Central memory CD8-positive, alpha-beta T cell (primary cell): Measurements from ENCODE around the gene RCOR1.

Source experiments
- ATAC-seq: fragments of 150-1000 bp; cut with Tn5 transposase; replicated peaks from 2 replicates; pipeline ENCODE4 v1.10.0; 2022; ENCODE audit warnings: mild to moderate bottlenecking, moderate FRiP score, moderate number of reproducible peaks; ENCODE audit not compliant: poor library complexity, severe bottlenecking; ENCODE audit errors: extremely low read depth
- DNase-seq, 2 donors: peaks; one replicate each; pipeline ENCODE4 v3.0.0; 2021; ENCODE audit warnings: low spot score in 2 of 2
- H3K27ac Mint-ChIP-seq: one replicate; pipeline ENCODE4 v1.8.0; 2022; ENCODE audit warnings: low read depth, mild to moderate bottlenecking, moderate library complexity, mixed read lengths
- H3K27me3 Mint-ChIP-seq: one replicate; pipeline ENCODE4 v1.8.0; 2022; ENCODE audit warnings: mixed read lengths
- H3K36me3 Mint-ChIP-seq: one replicate; pipeline ENCODE4 v1.8.0; 2022; ENCODE audit warnings: mild to moderate bottlenecking, moderate library complexity, mixed read lengths; ENCODE audit not compliant: insufficient read depth
- H3K4me1 Mint-ChIP-seq: one replicate; pipeline ENCODE4 v1.8.0; 2022; ENCODE audit warnings: mixed read lengths
- H3K4me3 Mint-ChIP-seq: one replicate; pipeline ENCODE4 v1.8.0; 2022; ENCODE audit warnings: mild to moderate bottlenecking, moderate library complexity, mixed read lengths
- H3K9me3 Mint-ChIP-seq: one replicate; pipeline ENCODE4 v1.8.0; 2022; ENCODE audit warnings: mixed read lengths

Gene RCOR1

DNA sequence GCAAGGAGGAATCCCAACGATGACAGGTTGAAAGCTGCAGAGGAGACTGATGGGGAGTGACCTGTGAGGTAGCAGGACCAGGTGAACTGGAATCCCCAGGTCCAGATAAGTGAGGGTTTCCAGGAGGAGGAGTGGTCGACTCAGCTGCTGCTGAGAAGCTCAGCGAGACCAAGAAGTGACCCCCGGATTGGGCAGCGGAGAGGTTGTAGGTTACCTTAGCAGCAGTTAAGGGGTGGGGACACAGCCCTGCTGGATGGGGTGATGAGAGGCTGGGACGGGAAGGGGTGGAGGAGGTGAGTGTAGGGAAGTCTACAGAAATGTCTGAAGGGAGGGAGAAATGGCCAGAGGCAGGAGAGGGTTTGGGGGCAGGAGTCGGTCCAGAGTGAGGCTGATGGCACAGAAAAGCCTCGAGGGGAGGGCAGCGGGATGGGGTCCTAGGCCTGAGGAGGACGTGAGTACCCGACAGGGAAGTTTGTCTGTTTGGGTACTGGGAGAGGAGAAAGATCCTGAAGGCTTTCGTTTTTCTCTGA lies 2.6 kb upstream of the RCOR1 start:
- no peak overlapping the region for H3K27ac Mint-ChIP-seq
- ATAC-seq (no peak), DNase-seq (no peak)
- H3K9me3 Mint-ChIP-seq: no peaks in the 10 kb centered on the region
- H3K27me3 Mint-ChIP-seq: no peaks in the 10 kb centered on the region
- peaks cover 14% of the 10 kb centered on the region for H3K4me1 Mint-ChIP-seq
- peaks cover 15% of the 10 kb centered on the region for H3K36me3 Mint-ChIP-seq
- H3K4me3 Mint-ChIP-seq: peak overlapping the region; percentile 28

- H3K27me3 Mint-ChIP-seq: no peaks in the 10 kb centered on the region
- ATAC-seq (no peak), DNase-seq (no peak)
- H3K27ac Mint-ChIP-seq: no peak overlapping the region
- H3K9me3 Mint-ChIP-seq: no peaks in the 10 kb centered on the region
- peaks cover 15% of the 10 kb centered on the region for H3K36me3 Mint-ChIP-seq
- peaks cover 17% of the 10 kb centered on the region for H3K4me1 Mint-ChIP-seq
- peak overlapping the region; percentile 93 for H3K4me3 Mint-ChIP-seq
Measured at GRCh38 chr14:102590667-102591099, 1.8 kb upstream of the RCOR1 start.

DNA sequence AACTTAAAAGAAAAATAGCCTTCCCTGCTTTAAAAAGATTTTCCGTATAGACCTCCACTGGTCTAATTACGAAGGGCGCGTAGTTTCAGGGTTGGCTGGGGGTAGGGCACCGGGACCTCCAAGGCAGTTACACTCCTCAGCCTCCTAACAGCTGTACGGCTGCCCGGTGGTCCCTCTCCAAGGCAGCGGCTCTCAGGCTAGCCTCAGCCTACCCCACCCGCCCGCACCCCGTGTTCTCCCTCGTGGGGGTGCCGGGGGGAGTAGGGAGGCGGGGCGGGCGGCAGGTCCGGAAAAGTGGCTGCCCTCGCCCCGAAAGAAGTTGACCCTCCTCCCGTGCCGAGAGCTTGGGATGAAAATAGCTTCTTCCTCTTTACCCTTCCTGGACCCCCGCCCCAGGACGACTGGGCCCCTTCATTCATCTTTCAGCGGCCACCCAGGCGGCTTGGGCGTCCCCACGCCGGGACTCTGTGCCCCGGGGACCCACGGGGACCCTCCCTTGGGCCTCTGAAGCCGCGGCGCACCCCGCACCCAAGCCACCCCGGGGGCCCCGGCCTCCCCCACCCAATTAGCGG lies 991 bp upstream of the RCOR1 start:
- DNase-seq: no peak
- Mint-ChIP-seq H3K36me3 (peaks cover 14% of the 10 kb centered on the region), H3K4me3 (peak overlapping the region; percentile 93), H3K9me3 (no peaks in the 10 kb centered on the region), H3K4me1 (peaks cover 17% of the 10 kb centered on the region), H3K27ac (peak overlapping the region; percentile 95), H3K27me3 (no peaks in the 10 kb centered on the region)
- ATAC-seq: no peak

DNA sequence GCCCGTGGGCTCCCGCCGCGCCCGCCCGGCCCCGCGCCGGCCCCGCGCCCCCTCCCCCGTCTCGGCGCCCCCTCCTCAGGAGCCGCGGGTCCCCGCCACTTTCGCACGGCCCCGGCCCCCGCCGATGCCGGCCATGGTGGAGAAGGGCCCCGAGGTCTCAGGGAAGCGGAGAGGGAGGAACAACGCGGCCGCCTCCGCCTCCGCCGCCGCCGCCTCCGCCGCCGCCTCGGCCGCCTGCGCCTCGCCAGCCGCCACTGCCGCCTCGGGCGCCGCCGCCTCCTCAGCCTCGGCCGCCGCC lies 263 bp downstream of the RCOR1 start:
- H3K4me3 Mint-ChIP-seq: peak overlapping the region; percentile 93
- DNase-seq: peak in 1 of 2 donors; percentile 18
- H3K9me3 Mint-ChIP-seq: no peaks in the 10 kb centered on the region
- H3K27me3 Mint-ChIP-seq: no peaks in the 10 kb centered on the region
- peaks cover 14% of the 10 kb centered on the region for H3K36me3 Mint-ChIP-seq
- H3K4me1 Mint-ChIP-seq: peaks cover 17% of the 10 kb centered on the region
- ATAC-seq: peak; percentile 10
- no peak overlapping the region for H3K27ac Mint-ChIP-seq

- Mint-ChIP-seq H3K36me3 (peaks cover 15% of the 10 kb centered on the region), H3K9me3 (no peaks in the 10 kb centered on the region), H3K27ac (no peak overlapping the region), H3K27me3 (no peaks in the 10 kb centered on the region), H3K4me1 (peaks cover 17% of the 10 kb centered on the region), H3K4me3 (peak overlapping the region; percentile 93)
- ATAC-seq: peak; percentile 38
- DNase-seq: peak; percentile 34 to 54
Measured at GRCh38 chr14:102593061-102593824, 794 bp downstream of the RCOR1 start.

- peaks cover 15% of the 10 kb centered on the region for H3K36me3 Mint-ChIP-seq
Measured at GRCh38 chr14:102593825-102594137, 1.3 kb downstream of the RCOR1 start.

DNA sequence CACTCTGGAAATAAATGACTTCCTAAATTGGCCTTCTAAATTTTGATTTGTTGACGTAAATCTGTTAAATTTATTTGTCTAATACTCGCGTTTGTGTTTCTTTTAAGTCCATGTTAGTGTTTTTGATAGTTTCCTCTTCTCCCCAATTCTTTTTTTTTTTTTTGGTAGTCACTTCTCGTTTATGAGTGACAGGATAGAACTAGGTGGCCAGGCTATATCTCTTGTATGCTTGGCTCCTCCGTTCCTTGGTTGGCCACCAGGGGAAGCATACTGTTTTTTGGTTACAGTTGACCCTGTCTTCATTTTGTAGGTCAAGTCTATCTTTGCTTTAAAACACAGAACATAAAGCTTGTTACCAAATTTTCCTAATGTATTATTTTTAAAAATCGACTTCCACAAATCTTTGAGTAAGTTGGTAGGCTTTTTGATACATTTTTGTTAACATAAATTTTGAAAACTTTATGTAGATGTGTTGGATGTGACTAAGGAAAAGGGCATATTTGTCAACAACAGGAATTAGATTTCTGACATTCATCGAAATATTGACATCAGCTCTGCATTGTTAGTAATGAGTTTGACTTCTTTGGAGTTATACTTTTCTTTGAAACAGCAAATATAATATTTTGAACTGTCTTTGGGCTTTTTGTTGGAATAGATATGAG lies 2.2 kb downstream of the RCOR1 start:
- ATAC-seq: no peak
- Mint-ChIP-seq H3K27me3 (no peaks in the 10 kb centered on the region), H3K9me3 (no peaks in the 10 kb centered on the region), H3K4me1 (peaks cover 24% of the 10 kb centered on the region), H3K4me3 (peak overlapping the region; percentile 93), H3K36me3 (peaks cover 15% of the 10 kb centered on the region), H3K27ac (peak overlapping the region; percentile 25)
- peak in 1 of 2 donors; percentile 29 for DNase-seq

More at GRCh38 chr14:102593825-102594137, 1.3 kb downstream of the RCOR1 start:
- no peak overlapping the region for H3K27ac Mint-ChIP-seq
- H3K4me1 Mint-ChIP-seq: peaks cover 17% of the 10 kb centered on the region
- no peaks in the 10 kb centered on the region for H3K27me3 Mint-ChIP-seq
- DNase-seq (no peak), ATAC-seq (no peak)
- H3K4me3 Mint-ChIP-seq: peak overlapping the region; percentile 93
- H3K9me3 Mint-ChIP-seq: no peaks in the 10 kb centered on the region

- H3K27ac Mint-ChIP-seq: no peak overlapping the region
- H3K9me3 Mint-ChIP-seq: no peaks in the 10 kb centered on the region
- H3K4me3 Mint-ChIP-seq: no peak overlapping the region
- peaks cover 40% of the 10 kb centered on the region for H3K4me1 Mint-ChIP-seq
- H3K36me3 Mint-ChIP-seq: peaks cover 9% of the 10 kb centered on the region
- DNase-seq: no peak
- no peak for ATAC-seq
- H3K27me3 Mint-ChIP-seq: no peaks in the 10 kb centered on the region
Measured at GRCh38 chr14:102601378-102601925, 9.0 kb downstream of the RCOR1 start.

DNA sequence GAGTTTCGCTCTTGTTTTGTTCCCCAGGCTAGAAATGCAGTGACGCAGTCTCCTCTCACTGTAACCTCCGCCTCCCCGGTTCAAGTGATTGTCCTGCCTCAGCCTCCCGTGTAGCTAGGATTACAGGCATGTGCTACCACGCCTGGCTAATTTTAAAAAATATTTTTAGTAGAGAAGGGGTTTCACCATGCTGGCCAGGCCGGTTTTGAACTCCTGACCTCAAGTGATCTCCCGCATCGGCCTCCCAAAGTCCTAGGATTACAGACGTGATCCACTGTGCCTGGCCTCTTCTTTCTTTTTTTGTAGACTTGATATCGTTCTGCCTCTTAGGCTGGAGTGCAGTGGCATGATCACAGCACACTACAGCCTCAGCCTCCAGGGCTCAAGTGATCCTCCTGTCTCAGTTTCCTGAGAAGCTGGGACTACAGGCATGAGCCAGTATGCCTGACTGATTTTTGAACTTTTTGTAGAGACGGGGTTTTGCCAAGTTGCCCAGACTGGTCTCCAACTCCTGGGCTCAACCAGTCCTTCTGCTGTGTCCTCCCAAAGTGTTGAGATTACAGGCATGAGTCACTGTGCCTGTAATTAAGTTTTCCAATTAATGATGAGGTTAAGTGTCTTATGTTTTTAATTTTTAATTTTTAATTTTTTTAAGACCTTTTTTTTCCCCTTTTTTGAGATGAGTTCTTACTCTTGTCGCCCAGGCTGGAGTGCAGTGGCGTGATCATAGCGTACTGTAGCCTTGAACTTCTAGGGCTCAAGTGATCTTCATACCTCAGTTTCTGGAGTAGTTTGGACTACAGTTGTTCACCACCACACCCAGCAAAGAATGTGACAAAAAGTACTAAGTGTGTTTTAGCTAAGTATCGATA lies 10.2 kb downstream of the RCOR1 start:
- no peaks in the 10 kb centered on the region for H3K27me3 Mint-ChIP-seq
- ATAC-seq: no peak
- peaks cover 44% of the 10 kb centered on the region for H3K4me1 Mint-ChIP-seq
- no peaks in the 10 kb centered on the region for H3K9me3 Mint-ChIP-seq
- H3K27ac Mint-ChIP-seq: no peak overlapping the region
- H3K36me3 Mint-ChIP-seq: peaks cover 11% of the 10 kb centered on the region
- no peak overlapping the region for H3K4me3 Mint-ChIP-seq
- no peak for DNase-seq

DNA sequence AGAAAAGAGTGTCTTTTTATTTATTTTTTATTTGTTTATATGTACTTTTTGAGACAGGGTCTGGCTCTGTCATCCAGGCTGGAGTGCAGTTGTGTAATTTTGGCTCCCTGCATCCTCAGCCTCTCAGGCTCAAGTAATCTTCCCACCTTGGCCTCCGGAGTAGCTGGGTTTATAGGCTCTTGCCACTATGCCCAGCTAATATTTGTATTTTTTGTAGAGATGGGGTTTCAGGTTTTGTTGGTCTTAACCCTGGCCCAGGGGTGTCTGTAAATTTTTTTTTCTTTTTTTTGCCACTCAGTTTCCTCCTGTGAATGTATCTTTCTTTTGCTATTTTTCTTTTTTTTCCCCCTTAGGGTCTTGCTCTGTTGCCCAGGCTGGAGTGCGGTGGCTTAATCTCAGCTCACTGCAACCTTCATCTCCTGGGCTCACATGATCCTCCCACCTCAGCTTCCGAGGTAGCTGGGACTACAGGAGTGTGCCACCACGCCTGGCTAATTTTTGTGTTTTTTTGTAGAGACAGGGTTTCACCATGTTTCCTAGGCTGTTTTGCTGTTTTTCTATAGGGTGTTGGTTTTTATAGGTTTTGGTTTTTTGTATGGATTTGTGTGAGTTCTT lies 11.0 kb downstream of the RCOR1 start:
- Mint-ChIP-seq H3K36me3 (peaks cover 10% of the 10 kb centered on the region), H3K27ac (no peak overlapping the region), H3K27me3 (no peaks in the 10 kb centered on the region), H3K4me1 (peaks cover 44% of the 10 kb centered on the region), H3K9me3 (no peaks in the 10 kb centered on the region), H3K4me3 (no peak overlapping the region)
- ATAC-seq: no peak
- DNase-seq: no peak

DNA sequence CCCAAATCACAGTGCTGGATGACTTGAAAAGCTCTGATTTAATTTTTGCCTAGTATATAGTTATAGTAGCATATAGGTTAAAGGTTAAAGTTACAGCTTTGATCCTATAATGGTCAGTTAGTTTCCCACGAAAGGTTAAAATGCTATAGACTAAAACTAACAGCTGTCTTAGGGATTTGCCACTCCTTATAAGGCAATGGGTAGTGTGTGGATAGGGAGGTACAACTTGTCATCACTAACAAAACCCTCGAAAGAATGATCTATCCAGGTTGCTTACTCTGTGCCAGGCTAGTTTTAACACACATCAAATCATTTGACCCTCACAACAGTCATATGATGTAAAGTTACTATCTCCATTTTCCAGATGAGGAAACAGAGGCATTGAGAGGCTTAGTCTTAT lies 11.7 kb downstream of the RCOR1 start:
- no peak for ATAC-seq
- Mint-ChIP-seq H3K4me1 (peaks cover 41% of the 10 kb centered on the region), H3K36me3 (peaks cover 10% of the 10 kb centered on the region), H3K27me3 (no peaks in the 10 kb centered on the region), H3K27ac (no peak overlapping the region), H3K9me3 (no peaks in the 10 kb centered on the region), H3K4me3 (no peak overlapping the region)
- no peak for DNase-seq

DNA sequence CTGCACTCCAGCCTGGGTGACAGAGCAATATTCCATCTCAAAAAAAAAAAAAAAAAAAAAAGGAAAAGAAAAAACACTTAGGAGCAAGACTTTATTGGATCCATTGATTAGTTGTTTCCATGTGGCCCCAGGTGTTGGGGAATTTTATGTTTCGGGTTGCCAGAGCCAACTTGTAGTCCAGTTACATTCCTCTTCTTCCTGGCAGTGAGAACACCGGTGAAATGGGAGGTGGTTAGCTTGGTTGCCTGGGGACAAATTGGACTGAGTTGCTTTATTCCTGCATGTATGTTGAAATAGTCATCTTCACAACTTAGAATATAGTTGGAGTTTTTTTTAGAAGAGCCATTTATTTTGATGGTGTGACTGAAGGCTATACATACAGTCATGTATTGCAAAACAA lies 12.6 kb downstream of the RCOR1 start:
- DNase-seq (no peak), ATAC-seq (no peak)
- H3K36me3 Mint-ChIP-seq: peaks cover 11% of the 10 kb centered on the region
- H3K9me3 Mint-ChIP-seq: no peaks in the 10 kb centered on the region
- H3K4me3 Mint-ChIP-seq: no peak overlapping the region
- H3K27me3 Mint-ChIP-seq: no peaks in the 10 kb centered on the region
- H3K4me1 Mint-ChIP-seq: peaks cover 34% of the 10 kb centered on the region
- no peak overlapping the region for H3K27ac Mint-ChIP-seq
